Activated CD8-positive, alpha-beta T cell treated with anti-CD3 and anti-CD28 coated beads for 36 hours (primary cell): ENCODE data around the gene ATP6V1F. TPM values are rescaled to one million over a fixed set of nuclear protein-coding genes. Genes with fewer than 3 reads are reported as not detected.

Experiments
- ATAC-seq: fragments of 200-7000 bp; cut with Tn5 transposase; one replicate; pipeline ENCODE4 v1.10.0; 2021; ENCODE audit warnings: mild to moderate bottlenecking, moderate library complexity
- CTCF ChIA-PET: fragments of 350-600 bp; sonication (Branson Sonifier 250); formaldehyde crosslinking; loops from one replicate; lab custom pipeline; 2021; ENCODE audit warnings: antibody characterized with exemption; lab: Charles Lee
- POLR2A ChIA-PET: fragments of 350-600 bp; sonication (Branson Sonifier 250); formaldehyde crosslinking; loops from one replicate; lab custom pipeline; 2021; ENCODE audit warnings: antibody characterized with exemption; lab: Charles Lee
- DNase-seq: peaks from one replicate; pipeline ENCODE4 v3.0.0-alpha.2; 2020
- H3K27ac Mint-ChIP-seq: one replicate; pipeline ENCODE4 v1.8.0; 2021; ENCODE audit warnings: mild to moderate bottlenecking, mixed read lengths
- H3K27me3 Mint-ChIP-seq: one replicate; pipeline ENCODE4 v1.8.0; 2021; ENCODE audit warnings: mixed read lengths
- H3K36me3 Mint-ChIP-seq: one replicate; pipeline ENCODE4 v1.8.0; 2021; ENCODE audit warnings: low read depth, mixed read lengths
- H3K4me1 Mint-ChIP-seq: one replicate; pipeline ENCODE4 v1.8.0; 2021; ENCODE audit warnings: low read depth, mixed read lengths
- H3K4me3 Mint-ChIP-seq: one replicate; pipeline ENCODE4 v1.8.0; 2021; ENCODE audit warnings: mild to moderate bottlenecking, moderate library complexity, mixed read lengths
- H3K9me3 Mint-ChIP-seq: one replicate; pipeline ENCODE4 v1.8.0; 2021; ENCODE audit warnings: mixed read lengths
- intact Hi-C: fragments of 100-400 bp; cut with micrococcal nuclease; formaldehyde crosslinking; loops from one replicate; pipeline ENCODE4 v1.10.0; 2022
- total RNA-seq, 2 experiments: library from RNA; stranded (reverse); gene quantifications; one replicate each; pipeline ENCODE4 v1.2.3, GENCODE V29; 2021
- TF ChIP-seq, protein P1 (sequence below): fragments of 200-600 bp; IDR thresholded peaks from one replicate; pipeline ENCODE4 v1.8.0; 2022; ENCODE audit warnings: antibody characterized with exemption, mild to moderate bottlenecking

The ATP6V1F gene
- total RNA-seq, 2 experiments from 2014 or later = 109 to 113 TPM

GRCh38 chr7:128835790-128836641 lies 26.6 kb upstream of the ATP6V1F start:
- Mint-ChIP-seq H3K4me1 (peaks cover 5% of the 10 kb centered on the region), H3K9me3 (no peaks in the 10 kb centered on the region), H3K36me3 (no peaks in the 10 kb centered on the region), H3K27ac (no peak overlapping the region), H3K27me3 (peaks cover 5% of the 10 kb centered on the region), H3K4me3 (no peak overlapping the region)
- CTCF ChIA-PET = interaction anchor here (0.8 to 4.4 kb wide), 3 partner anchors 24 to 47 kb away, joined by 3 to 17 read pairs (median 3); partner anchors contain the start of gene ATP6V1F
- TF ChIP-seq, protein P1, sequence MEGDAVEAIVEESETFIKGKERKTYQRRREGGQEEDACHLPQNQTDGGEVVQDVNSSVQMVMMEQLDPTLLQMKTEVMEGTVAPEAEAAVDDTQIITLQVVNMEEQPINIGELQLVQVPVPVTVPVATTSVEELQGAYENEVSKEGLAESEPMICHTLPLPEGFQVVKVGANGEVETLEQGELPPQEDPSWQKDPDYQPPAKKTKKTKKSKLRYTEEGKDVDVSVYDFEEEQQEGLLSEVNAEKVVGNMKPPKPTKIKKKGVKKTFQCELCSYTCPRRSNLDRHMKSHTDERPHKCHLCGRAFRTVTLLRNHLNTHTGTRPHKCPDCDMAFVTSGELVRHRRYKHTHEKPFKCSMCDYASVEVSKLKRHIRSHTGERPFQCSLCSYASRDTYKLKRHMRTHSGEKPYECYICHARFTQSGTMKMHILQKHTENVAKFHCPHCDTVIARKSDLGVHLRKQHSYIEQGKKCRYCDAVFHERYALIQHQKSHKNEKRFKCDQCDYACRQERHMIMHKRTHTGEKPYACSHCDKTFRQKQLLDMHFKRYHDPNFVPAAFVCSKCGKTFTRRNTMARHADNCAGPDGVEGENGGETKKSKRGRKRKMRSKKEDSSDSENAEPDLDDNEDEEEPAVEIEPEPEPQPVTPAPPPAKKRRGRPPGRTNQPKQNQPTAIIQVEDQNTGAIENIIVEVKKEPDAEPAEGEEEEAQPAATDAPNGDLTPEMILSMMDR = no peak
- intact Hi-C loops = no loop called here
- DNase-seq = no peak
- no peak for ATAC-seq
- POLR2A ChIA-PET = interaction anchor here (0.8 to 1.2 kb wide), 3 partner anchors 16 to 26 kb away, joined by 3 to 4 read pairs (median 3); partner anchors contain the start of gene ATP6V1F

GRCh38 chr7:128836729-128837348 lies 25.8 kb upstream of the ATP6V1F start:
- Mint-ChIP-seq H3K9me3 (no peaks in the 10 kb centered on the region), H3K4me3 (no peak overlapping the region), H3K4me1 (peaks cover 6% of the 10 kb centered on the region), H3K36me3 (no peaks in the 10 kb centered on the region), H3K27me3 (no peaks in the 10 kb centered on the region), H3K27ac (no peak overlapping the region)
- DNase-seq (no peak), ATAC-seq (no peak)
- TF ChIP-seq, protein P1 = no peak
- CTCF ChIA-PET = no interaction called here
- POLR2A ChIA-PET = no interaction called here
- intact Hi-C loops = no loop called here

DNA sequence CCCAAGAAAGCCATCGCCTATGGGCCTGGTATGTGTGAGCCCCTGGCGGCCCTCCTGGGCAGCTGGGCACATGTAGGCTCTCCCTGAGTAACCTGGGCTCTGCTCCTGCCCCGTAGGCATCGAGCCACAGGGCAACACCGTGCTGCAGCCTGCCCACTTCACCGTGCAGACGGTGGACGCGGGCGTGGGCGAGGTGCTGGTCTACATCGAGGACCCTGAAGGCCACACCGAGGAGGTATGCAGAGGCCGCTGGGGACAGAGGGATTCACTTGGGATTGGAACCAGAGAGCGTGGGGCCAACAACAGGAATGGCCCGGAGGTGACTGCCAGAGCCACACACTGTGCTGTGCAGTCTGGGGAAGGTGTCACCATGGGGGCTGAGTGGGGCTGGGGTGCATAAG lies 25.1 kb upstream of the ATP6V1F start:
- Mint-ChIP-seq H3K9me3 (no peaks in the 10 kb centered on the region), H3K27me3 (no peaks in the 10 kb centered on the region), H3K27ac (no peak overlapping the region), H3K4me3 (no peak overlapping the region), H3K4me1 (peaks cover 9% of the 10 kb centered on the region), H3K36me3 (no peaks in the 10 kb centered on the region)
- DNase-seq = no peak
- CTCF ChIA-PET = no interaction called here
- ATAC-seq = no peak
- POLR2A ChIA-PET = no interaction called here
- TF ChIP-seq, protein P1 = no peak
- intact Hi-C loops = no loop called here

GRCh38 chr7:128838109-128838779 lies 24.4 kb upstream of the ATP6V1F start:
- ChIA-PET CTCF (no interaction called here), POLR2A (no interaction called here)
- H3K4me3 Mint-ChIP-seq = no peak overlapping the region
- H3K36me3 Mint-ChIP-seq = no peaks in the 10 kb centered on the region
- H3K27me3 Mint-ChIP-seq = no peaks in the 10 kb centered on the region
- TF ChIP-seq, protein P1 = no peak
- H3K4me1 Mint-ChIP-seq = peaks cover 9% of the 10 kb centered on the region
- ATAC-seq = no peak
- no peak overlapping the region for H3K27ac Mint-ChIP-seq
- H3K9me3 Mint-ChIP-seq = no peaks in the 10 kb centered on the region
- intact Hi-C loops = no loop called here
- DNase-seq = no peak
